Motor neuron (in vitro differentiated cells): ENCODE results near the gene TSFM. TPM values are rescaled to one million over a fixed set of nuclear protein-coding genes. Genes with fewer than 3 reads are reported as not detected.

Experiments
- ATAC-seq, 8 experiments: fragments of 200-7000 bp; cut with Tn5 transposase; replicated peaks in 6 of 8; 2 replicates each; pipeline ENCODE4 v1.8.0; 2021; ENCODE audit warnings: mild to moderate bottlenecking in 8 of 8, moderate library complexity in 8 of 8
- H3K27ac ChIP-seq, 2 donors: fragments of 250-450 bp; sonication (Bioruptor Pico); 2 replicates each; pipeline ENCODE4 v1.9.0; 2021; ENCODE audit warnings: antibody characterized with exemption in 2 of 2, mild to moderate bottlenecking in 2 of 2, moderate library complexity in 1 of 2
- H3K4me1 ChIP-seq, 2 donors: fragments of 250-450 bp; sonication (Bioruptor Pico); replicated peaks in 1 of 2; 2 replicates each; pipeline ENCODE4 v1.6.1; 2021; ENCODE audit warnings: antibody characterized with exemption in 2 of 2, mild to moderate bottlenecking in 2 of 2, moderate library complexity in 1 of 2
- H3K4me3 ChIP-seq, 5 donors: fragments of 250-450 bp; sonication (Bioruptor Pico); 2 replicates each; pipeline ENCODE4 v1.9.0; 2021; ENCODE audit warnings: antibody characterized with exemption in 5 of 5, mild to moderate bottlenecking in 5 of 5, moderate library complexity in 4 of 5
- WGBS, 10 experiments: fragments of 450-650 bp; shearing (Covaris generic); methylation state at CpG; one replicate each; pipeline ENCODE4 v1.0.0; 2022; 5-methylcytosine and 5-hydroxymethylcytosine counted together
- in situ Hi-C, 9 experiments: fragments of 400-800 bp; cut with MboI; loops; one replicate each; pipeline ENCODE4 v1.15.0; 2021; ENCODE audit warnings: low sequenced_read_pairs in 9 of 9, low pct_unique_long_range_greater_than_20kb in 2 of 9; ENCODE audit not compliant: unreplicated experiment in 9 of 9
- total RNA-seq, 8 experiments: library from RNA; unstranded; fragments of 300-600 nt; gene quantifications; 2 replicates each; pipeline versions ENCODE4 v1.2.3 to v1.2.4, GENCODE V29; 2022

TSFM gene
- total RNA-seq, 8 experiments from 2014 or later = 15.2 to 39.7 (median 24.3) TPM

DNA sequence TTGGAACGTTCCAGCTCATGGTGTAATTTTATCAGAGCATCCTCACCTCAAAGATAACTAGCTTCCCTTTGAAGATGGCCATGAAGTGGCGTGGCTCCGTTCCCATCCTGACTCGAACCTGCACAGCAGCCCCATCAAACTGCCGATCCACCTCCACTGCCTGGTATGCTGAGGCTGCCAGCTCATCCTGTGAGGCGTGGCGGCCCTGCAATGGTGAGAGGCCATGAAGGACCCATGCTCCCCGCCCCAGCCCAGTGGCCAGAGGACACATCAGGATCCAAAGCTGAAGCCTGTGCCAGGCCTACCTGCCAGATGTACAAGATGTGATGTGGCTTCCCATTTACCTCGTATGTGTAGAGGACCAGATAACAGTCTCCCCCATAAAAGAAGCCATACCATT lies 24.7 kb downstream of the TSFM start:
- in situ Hi-C loops = loop anchor here in 6 of 9 experiments (25.0 kb wide), 1 partner anchor 105 kb away; no protein-coding TSS in a partner anchor
- Histone ChIP-seq H3K27ac (no peak overlapping the region), H3K4me3 (no peak overlapping the region), H3K4me1 (no peaks in the 10 kb centered on the region)
- no peak for ATAC-seq
- 60 to 100% (median 97%) methylated on average over 1 to 5 of the region's 9 CpGs; no CpG with 5 or more reads in 3 of the 10 experiments for WGBS, 10 experiments

DNA sequence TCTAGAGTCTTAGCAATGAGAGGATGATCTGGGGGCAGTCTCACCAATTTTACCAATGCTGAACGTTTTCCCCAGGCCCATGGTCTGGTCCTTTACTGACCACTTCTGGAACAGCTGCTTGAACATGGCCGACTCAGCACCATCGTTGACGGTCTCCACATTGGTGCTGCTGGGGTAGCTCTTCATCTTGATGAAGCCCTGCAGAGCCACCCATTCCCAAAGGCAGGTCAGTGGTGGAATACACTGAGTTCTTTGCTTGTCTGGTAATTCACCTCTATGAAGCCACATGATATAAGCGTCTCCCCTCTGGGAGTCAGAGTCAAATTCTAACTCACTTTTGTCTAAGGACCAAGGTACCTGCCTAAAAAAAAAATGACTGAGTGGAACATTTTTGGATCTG lies 25.8 kb downstream of the TSFM start:
- in situ Hi-C loops = loop anchor here in 6 of 9 experiments (25.0 kb wide), 1 partner anchor 104 kb away; no protein-coding TSS in a partner anchor
- no peak for ATAC-seq

DNA sequence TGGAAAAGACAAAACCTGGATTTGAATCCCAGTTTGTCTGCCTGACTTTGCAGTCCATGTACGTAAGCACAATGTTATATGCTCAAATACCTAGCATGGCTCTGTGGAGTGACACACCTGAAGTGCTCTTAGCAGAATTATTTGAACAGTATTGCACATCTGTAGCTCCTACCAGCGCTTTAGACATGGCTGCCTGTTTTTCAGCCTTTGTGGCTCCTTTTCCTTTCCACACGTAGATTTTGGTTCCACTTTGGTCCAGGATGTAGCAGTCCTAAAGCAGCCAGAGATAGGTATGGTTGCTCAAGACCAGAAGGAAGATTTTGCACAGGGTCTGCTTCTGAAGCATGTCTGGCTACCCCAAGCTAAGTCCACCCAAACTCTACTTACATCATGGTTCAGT lies 26.8 kb downstream of the TSFM start:
- no peak for ATAC-seq
- in situ Hi-C loops = loop anchor here in 6 of 9 experiments (25.0 kb wide), 1 partner anchor 103 kb away; no protein-coding TSS in a partner anchor
- WGBS, 10 experiments = 76 to 100% (median 88%) methylated on average over 1 to 3 of the region's 3 CpGs; no CpG with 5 or more reads in 4 of the 10 experiments

More for the DNA sequence above, 25.8 kb downstream of the TSFM start:
- Histone ChIP-seq H3K27ac (no peak overlapping the region), H3K4me3 (no peak overlapping the region), H3K4me1 (no peaks in the 10 kb centered on the region)
- 63 to 100% (median 83%) methylated on average over 1 to 5 of the region's 5 CpGs; no CpG with 5 or more reads in 2 of the 10 experiments for WGBS, 10 experiments

DNA sequence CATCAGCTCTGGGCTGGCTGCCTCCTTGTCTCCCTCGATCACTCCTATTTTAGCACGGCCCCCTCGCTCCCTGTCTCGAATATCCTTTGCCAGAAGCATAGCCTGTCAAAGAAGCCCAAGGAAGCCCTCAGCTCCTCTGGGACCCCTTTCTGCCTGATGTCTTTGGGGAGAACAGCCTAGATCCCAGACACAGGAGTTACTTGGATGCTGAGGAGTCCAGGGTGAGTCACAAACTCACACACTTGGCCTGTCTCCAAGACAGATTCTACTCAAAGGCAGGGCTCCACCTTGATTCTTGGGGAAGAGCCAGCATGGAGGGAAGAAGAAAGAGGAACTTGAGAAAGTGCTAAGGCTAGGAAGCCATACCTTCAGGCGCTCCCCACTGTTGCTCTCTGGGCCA lies 27.9 kb downstream of the TSFM start:
- in situ Hi-C loops = loop anchor here in 6 of 9 experiments (25.0 kb wide), 1 partner anchor 102 kb away; no protein-coding TSS in a partner anchor
- ATAC-seq = peak in 2 of 8 experiments; percentile 70 to 81
- Histone ChIP-seq H3K4me1 (no peaks in the 10 kb centered on the region), H3K4me3 (no peak overlapping the region), H3K27ac (no peak overlapping the region)
- WGBS, 10 experiments = 78 to 100% (median 100%) methylated on average over 1 to 3 of the region's 5 CpGs; no CpG with 5 or more reads in 3 of the 10 experiments

More for the DNA sequence above, 26.8 kb downstream of the TSFM start:
- Histone ChIP-seq H3K4me3 (no peak overlapping the region), H3K4me1 (no peaks in the 10 kb centered on the region), H3K27ac (no peak overlapping the region)

DNA sequence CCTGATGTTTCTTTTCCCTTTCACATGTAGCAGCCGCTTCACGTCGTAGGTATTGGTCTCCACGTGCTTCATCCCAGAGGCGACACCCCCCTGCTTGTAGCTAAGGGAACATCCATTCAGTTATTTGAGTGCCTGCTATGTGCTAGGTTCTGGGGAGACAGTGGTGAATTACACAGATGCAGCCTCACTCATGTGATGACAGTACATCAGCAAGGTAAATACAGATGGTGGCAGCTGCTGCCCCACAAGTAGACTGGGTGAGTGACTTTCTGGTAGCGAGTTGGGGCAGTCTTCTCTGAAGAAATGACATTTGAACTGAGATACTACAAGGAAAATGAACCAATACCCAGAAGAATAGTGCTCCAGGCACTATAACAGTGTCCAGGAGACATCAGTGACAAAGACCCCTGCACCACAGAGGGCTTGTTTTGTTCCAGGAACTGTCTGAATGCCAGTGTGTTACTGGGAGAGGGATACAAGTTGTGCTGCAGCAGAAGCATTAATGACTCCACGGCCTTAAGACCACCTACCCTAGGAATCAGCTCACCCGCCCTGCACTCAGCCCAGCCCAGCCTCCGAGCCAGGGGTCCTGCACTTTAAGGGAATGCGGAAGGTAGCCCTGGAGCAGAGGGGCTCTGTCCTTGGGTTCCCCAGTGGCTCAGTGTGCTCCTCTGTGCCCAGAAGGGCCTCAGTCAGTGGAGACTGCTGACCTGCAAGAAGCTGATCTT lies 28.6 kb downstream of the TSFM start:
- Histone ChIP-seq H3K27ac (no peak overlapping the region), H3K4me1 (no peaks in the 10 kb centered on the region), H3K4me3 (no peak overlapping the region)
- in situ Hi-C loops = loop anchor here in 6 of 9 experiments (25.0 kb wide), 1 partner anchor 101 kb away; no protein-coding TSS in a partner anchor
- 79 to 100% (median 90%) methylated on average over 3 to 6 of the region's 10 CpGs; no CpG with 5 or more reads in 3 of the 10 experiments for WGBS, 10 experiments
- ATAC-seq = peak in 2 of 8 experiments; percentile 17 to 37

DNA sequence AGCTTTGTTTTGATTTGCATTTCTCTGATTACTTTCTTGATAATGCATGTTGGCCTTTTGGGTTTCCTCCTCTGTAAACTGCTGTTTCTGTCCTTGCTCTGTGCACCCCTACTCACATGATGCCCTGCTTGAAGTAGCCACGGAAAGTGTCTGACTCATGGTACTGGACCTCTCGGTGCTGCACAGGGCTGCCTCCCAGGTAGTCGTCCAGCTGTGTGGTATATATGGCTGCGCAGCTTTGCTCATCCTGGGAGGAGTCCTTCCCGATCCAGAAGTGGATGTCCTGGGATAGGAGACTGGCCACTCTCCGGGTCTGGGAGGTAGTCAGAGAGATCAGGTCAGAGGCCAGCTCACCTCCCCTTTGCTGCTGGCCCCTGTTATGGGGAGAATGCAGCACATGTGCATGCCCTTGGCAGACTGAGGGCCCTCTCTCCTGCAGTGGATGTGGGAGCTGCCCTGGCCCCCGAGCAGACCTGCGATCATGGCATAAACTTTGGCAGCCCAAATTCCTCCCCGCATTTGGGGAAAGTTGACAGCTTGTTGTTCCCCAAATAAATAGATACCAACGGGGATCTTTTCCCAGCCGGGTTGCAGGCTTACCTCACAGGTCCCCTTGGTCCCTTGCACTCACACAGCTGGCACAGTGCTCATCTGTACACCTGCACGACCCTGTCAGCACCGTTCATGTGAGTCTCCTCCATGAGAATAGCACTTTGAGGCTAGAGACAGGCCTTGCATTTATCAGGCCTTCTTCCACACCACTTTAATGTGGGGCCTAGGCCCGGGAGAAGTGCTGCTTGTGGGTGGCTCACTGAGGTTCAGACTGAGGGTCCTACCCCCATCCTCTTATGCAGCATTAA lies 30.8 kb downstream of the TSFM start:
- Histone ChIP-seq H3K4me3 (no peak overlapping the region), H3K4me1 (no peaks in the 10 kb centered on the region), H3K27ac (no peak overlapping the region)
- ATAC-seq = no peak
- WGBS, 10 experiments = 25 to 100% (median 85%) methylated on average over 1 to 5 of the region's 14 CpGs; no CpG with 5 or more reads in 5 of the 10 experiments
- in situ Hi-C loops = loop anchor here in 6 of 9 experiments (25.0 kb wide), 1 partner anchor 99 kb away; no protein-coding TSS in a partner anchor

DNA sequence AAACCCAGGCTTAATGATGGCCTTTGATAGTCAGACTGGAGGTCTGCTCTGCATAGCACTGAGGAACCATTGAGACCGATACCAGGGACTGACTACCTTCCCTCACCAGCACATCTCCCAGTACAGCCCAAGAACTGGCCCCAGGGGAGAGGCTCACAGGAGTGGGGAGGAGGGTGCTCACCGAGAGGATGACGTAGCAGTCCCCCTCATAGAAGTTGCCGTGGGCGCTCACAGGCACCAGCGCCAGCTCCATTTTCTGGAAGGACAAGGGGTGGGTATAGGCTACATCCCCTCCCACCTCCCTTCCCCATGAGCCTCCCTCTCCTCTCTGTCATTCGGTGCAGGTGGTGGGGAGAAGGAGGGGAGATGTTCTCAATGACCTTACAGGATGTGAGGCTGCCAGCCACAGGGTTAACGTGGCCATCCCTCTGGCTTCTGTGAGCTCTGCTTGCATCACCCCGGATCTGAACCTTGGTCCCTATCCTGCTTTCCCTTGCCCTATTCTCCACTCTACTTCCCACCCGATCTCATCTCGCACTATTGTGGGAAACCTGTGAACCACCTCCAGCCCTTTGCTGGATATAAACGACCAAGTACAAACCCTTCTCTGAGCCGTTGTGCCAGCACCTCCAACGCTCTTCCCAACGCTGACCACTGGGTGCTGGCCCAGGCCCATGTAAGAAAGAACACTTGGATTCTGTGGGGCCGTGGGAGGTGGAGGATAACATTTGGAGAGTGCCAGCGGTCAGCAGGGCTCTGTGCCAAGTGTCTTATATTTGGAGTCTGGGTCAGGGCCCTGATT lies 31.6 kb downstream of the TSFM start:
- WGBS, 10 experiments = 20 to 88% (median 68%) methylated on average over 2 to 8 of the region's 17 CpGs; no CpG with 5 or more reads in 4 of the 10 experiments
- Histone ChIP-seq H3K4me3 (no peak overlapping the region), H3K4me1 (no peaks in the 10 kb centered on the region), H3K27ac (no peak overlapping the region)
- ATAC-seq = peak in 3 of 8 experiments; percentile 16 to 31 (median 21)
- in situ Hi-C loops = loop anchor here in 6 of 9 experiments (25.0 kb wide), 1 partner anchor 98 kb away; no protein-coding TSS in a partner anchor

DNA sequence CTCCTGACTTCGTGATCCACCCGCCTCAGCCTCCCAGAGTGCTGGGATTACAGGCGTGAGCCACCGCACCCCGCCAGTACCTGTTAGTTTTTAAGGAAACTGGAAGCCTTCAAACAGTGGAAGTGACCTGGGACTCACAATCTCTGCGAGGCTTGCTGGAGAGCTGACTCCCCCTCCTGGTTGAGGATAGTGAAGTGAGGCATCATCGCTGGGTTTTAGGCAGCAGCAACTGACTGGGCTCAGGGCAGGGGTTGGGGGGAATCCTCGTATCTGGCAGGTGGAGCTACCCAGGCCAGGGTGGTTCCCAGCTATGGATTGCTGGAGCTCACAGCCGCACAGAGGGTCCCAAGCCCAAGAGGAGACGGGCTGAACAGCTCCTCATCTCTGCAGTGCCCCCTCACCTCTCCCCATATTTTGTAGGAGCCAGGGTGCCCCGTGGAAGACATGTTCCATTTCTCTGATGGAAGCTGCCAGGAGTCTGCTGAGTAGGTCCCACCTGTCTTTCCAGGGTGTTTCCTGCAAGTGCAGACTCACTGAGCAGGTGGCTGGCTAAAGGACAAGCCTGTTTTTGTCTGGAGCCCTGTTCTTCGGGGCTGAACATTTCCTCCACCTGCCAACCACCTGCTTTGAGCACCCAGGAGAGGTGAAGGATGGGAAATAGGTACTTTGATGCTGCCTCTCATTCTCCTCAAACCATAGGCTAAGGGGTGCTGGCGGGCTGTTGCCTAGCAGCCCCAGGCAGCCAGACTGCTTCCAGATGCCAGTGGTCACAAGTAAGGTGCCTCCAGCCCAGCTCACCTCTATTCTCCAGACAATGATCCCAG lies 32.8 kb downstream of the TSFM start:
- Histone ChIP-seq H3K27ac (no peak overlapping the region), H3K4me3 (no peak overlapping the region), H3K4me1 (no peaks in the 10 kb centered on the region)
- in situ Hi-C loops = loop anchor here in 6 of 9 experiments (25.0 kb wide), 1 partner anchor 97 kb away; no protein-coding TSS in a partner anchor
- peak in 1 of 8 experiments; percentile 10 for ATAC-seq
- 28 to 100% (median 85%) methylated on average over 1 to 6 of the region's 13 CpGs; no CpG with 5 or more reads in 5 of the 10 experiments for WGBS, 10 experiments

DNA sequence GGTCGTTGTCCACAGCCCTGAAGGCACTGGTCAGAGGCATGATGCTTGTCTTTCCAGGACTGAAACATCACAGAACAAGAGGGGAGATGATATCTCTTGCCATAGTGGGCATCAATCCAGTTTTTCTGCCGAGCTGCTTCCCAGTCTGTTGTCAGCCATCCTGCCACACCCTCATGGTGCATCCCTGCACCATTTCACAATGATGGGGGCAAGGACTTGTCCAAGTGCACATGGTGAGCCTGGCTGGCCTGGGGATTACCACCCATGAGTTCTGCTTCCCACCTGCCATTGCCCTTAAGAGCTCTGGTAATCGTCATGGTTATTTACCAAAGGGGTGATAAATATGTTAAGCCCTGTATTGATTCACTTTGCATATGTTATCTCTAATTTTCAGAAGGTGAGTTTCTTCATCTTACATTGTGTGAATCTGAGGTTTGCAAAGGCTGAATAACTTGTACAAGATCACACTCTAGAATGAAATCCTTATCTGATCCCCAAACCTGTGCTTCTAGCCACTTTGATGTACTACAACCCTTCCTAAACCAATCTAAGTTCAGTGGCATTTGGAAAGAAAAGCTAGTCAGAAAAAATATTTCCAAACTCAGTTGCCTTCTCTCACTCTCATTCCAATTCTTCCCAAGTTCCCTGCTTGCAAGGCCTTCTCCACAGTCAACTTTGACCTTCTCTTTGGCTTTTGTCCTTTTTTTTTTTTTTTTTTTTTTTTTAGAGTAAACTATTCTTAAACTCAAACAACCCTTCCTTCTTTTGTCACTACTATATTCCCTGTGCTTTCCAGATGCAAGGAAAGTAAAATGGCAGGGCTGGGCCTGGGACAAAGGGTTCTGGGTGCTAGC lies 33.6 kb downstream of the TSFM start:
- 47 to 100% (median 82%) methylated on average over 1 to 3 of the region's 3 CpGs; no CpG with 5 or more reads in 2 of the 10 experiments for WGBS, 10 experiments
- in situ Hi-C loops = loop anchor here in 6 of 9 experiments (25.0 kb wide), 1 partner anchor 96 kb away; no protein-coding TSS in a partner anchor
- H3K4me3 ChIP-seq = no peak overlapping the region
- ATAC-seq = no peak
- no peaks in the 10 kb centered on the region for H3K4me1 ChIP-seq
- H3K27ac ChIP-seq = no peak overlapping the region

DNA sequence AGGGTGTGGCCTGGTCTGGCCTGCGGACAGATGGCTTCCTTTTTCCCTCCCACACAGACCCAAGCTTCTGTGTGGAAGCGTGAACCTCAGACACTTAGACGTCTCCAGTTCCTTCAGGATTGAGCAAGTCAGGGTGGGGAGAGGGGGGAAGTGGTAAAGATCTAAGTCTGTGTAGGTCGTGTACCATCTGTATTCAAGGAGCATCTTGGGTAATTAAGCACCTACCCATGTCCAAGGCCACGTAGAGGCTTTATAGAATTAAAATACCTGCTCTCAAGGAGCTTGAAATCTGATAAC lies 34.2 kb downstream of the TSFM start:
- Histone ChIP-seq H3K4me3 (no peak overlapping the region), H3K27ac (no peak overlapping the region), H3K4me1 (no peaks in the 10 kb centered on the region)
- ATAC-seq = peak in 5 of 8 experiments; percentile 18 to 79 (median 34)
- in situ Hi-C loops = loop anchor here in 6 of 9 experiments (25.0 kb wide), 1 partner anchor 95 kb away; no protein-coding TSS in a partner anchor
- 7 to 100% (median 81%) methylated on average over 1 to 5 of the region's 5 CpGs for WGBS, 10 experiments
